ENCODE measurements around the gene MVP. TPM values are rescaled to one million over a fixed set of nuclear protein-coding genes. Genes with fewer than 3 reads are reported as not detected.
"Not testable (repeated sequence)": the region's sequence is repeated elsewhere in the genome, so short reads cannot be mapped to it uniquely, and the experiment has no call there.

MVP gene
- total RNA-seq, result 10 to 100 TPM; 40.3 to 77.5 (median 47.6) TPM

DNA sequence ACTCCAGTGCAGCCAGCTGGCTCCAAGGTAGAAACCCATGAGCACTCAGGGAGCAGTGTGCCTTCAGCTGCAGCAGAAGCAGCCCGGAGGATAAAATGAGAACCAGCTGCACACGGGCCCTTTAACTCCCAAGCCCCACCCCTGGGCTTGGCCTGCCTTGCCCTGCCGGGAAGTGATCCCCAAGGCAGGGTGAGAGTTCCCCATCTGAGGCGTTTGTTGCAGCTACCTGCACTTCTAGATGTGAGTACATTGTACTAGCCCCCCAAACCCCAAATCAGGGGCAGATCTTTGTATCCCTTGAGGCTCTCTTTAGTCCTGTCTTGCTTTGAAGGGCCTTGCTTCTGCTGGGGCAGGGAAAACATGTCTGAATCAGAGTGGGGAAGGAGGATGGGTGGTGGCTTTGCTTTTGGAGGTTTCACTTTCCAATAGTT is at the start of gene MVP:
TSS of gene MVP (plus strand) at position 192 of the 431 bp plus-strand sequence. CDS start 10,088 bp downstream, outside the sequence.
- no peaks in the 10 kb centered on the region for H3K9me3 ChIP-seq
- peak in 1 of 2 donors; percentile 38 for TF ChIP-seq POLR2A (IDR thresholded peaks at IDR 0.05)
- TF ChIP-seq, protein P1, sequence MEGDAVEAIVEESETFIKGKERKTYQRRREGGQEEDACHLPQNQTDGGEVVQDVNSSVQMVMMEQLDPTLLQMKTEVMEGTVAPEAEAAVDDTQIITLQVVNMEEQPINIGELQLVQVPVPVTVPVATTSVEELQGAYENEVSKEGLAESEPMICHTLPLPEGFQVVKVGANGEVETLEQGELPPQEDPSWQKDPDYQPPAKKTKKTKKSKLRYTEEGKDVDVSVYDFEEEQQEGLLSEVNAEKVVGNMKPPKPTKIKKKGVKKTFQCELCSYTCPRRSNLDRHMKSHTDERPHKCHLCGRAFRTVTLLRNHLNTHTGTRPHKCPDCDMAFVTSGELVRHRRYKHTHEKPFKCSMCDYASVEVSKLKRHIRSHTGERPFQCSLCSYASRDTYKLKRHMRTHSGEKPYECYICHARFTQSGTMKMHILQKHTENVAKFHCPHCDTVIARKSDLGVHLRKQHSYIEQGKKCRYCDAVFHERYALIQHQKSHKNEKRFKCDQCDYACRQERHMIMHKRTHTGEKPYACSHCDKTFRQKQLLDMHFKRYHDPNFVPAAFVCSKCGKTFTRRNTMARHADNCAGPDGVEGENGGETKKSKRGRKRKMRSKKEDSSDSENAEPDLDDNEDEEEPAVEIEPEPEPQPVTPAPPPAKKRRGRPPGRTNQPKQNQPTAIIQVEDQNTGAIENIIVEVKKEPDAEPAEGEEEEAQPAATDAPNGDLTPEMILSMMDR (IDR thresholded peaks at IDR 0.05 in 4 of 5, conservative IDR thresholded peaks at IDR 0.05 in 1 of 5), result no peak
- H3K27ac ChIP-seq, result peak within 1 kb of the TSS; percentile 80 to 85 (median 84)
- H3K4me1 ChIP-seq, result peaks cover 68 to 72% of the 10 kb centered on the region in 2 donors
- peaks cover 0 to 14% of the 10 kb centered on the region in 2 donors for H3K36me3 ChIP-seq
- no peak for ATAC-seq
- H3K4me3 ChIP-seq, result peak within 1 kb of the TSS; percentile 61 to 76 (median 72)
- DNase-seq, result peak; percentile 56 to 61
- H3K27me3 ChIP-seq, result no peaks in the 10 kb centered on the region
- in situ Hi-C loops (cut with MboI; ENCODE audit: low sequenced_read_pairs in 4 of 4), result no loop called here
- intact Hi-C loops (cut with DNase I; ENCODE audit: low total_unique reads), result loop anchor here (2.0 kb wide), 1 partner anchor 15 kb away; no protein-coding TSS in a partner anchor

DNA sequence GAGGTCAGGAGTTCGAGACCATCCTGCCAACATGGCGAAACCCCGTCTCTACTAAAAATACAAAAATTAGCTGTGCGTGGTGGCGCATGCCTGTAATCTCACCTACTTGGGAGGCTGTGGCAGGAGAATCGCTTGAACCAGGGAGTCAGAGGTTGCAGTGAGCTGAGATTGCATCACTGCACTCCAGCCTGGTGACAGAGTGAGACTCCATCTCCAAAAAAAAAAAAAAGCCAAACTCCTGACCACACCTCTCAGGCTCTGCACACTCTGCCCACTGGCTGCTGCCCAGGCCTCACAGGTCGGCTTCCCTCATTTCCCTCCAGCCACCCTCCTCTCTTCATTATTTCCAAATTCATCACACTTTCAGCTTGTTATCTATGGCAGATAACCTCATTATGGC is 47.9 kb upstream of the MVP start:
- intact Hi-C loops (cut with DNase I; ENCODE audit: low total_unique reads); in situ Hi-C loops (cut with MboI; ENCODE audit: low sequenced_read_pairs in 4 of 4); ATAC-seq: not testable (repeated sequence)

GRCh38 chr16:29774730-29775129 is 45.5 kb upstream of the MVP start:
- no peaks in the 10 kb centered on the region for H3K36me3 ChIP-seq
- DNase-seq, result no peak

More for the DNA sequence above, 47.9 kb upstream of the MVP start:
- DNase-seq, H3K4me1 ChIP-seq, H3K9me3 ChIP-seq, H3K36me3 ChIP-seq, H3K4me3 ChIP-seq, H3K27ac ChIP-seq, H3K27me3 ChIP-seq: not testable (repeated sequence)

GRCh38 chr16:29775742-29776408 is 44.4 kb upstream of the MVP start:
- H3K4me1 ChIP-seq, result no peaks in the 10 kb centered on the region
- in situ Hi-C loops (cut with MboI; ENCODE audit: low sequenced_read_pairs in 4 of 4), result no loop called here
- no peak overlapping the region for H3K27ac ChIP-seq
- peaks cover 0 to 5% (median 4%) of the 10 kb centered on the region in 3 donors for H3K27me3 ChIP-seq
- TF ChIP-seq, protein P1 (IDR thresholded peaks at IDR 0.05 in 4 of 5, conservative IDR thresholded peaks at IDR 0.05 in 1 of 5), result no peak
- no peak for TF ChIP-seq POLR2A (IDR thresholded peaks at IDR 0.05)
- no peaks in the 10 kb centered on the region for H3K36me3 ChIP-seq
- no peaks in the 10 kb centered on the region for H3K9me3 ChIP-seq
- DNase-seq (no peak), ATAC-seq (no peak)
- intact Hi-C loops (cut with DNase I; ENCODE audit: low total_unique reads), result no loop called here
- no peak overlapping the region for H3K4me3 ChIP-seq

More at GRCh38 chr16:29774730-29775129, 45.5 kb upstream of the MVP start:
- intact Hi-C loops (cut with DNase I; ENCODE audit: low total_unique reads), result no loop called here
- no peaks in the 10 kb centered on the region for H3K4me1 ChIP-seq
- H3K27me3 ChIP-seq, result peaks cover 0 to 4% (median 0%) of the 10 kb centered on the region in 3 donors
- H3K27ac ChIP-seq, result no peak overlapping the region
- no peak overlapping the region for H3K4me3 ChIP-seq
- H3K9me3 ChIP-seq, result no peaks in the 10 kb centered on the region
- TF ChIP-seq, protein P1 (IDR thresholded peaks at IDR 0.05 in 4 of 5, conservative IDR thresholded peaks at IDR 0.05 in 1 of 5), result no peak
- no peak for TF ChIP-seq POLR2A (IDR thresholded peaks at IDR 0.05)
- in situ Hi-C loops (cut with MboI; ENCODE audit: low sequenced_read_pairs in 4 of 4), result no loop called here
- ATAC-seq, result no peak

DNA sequence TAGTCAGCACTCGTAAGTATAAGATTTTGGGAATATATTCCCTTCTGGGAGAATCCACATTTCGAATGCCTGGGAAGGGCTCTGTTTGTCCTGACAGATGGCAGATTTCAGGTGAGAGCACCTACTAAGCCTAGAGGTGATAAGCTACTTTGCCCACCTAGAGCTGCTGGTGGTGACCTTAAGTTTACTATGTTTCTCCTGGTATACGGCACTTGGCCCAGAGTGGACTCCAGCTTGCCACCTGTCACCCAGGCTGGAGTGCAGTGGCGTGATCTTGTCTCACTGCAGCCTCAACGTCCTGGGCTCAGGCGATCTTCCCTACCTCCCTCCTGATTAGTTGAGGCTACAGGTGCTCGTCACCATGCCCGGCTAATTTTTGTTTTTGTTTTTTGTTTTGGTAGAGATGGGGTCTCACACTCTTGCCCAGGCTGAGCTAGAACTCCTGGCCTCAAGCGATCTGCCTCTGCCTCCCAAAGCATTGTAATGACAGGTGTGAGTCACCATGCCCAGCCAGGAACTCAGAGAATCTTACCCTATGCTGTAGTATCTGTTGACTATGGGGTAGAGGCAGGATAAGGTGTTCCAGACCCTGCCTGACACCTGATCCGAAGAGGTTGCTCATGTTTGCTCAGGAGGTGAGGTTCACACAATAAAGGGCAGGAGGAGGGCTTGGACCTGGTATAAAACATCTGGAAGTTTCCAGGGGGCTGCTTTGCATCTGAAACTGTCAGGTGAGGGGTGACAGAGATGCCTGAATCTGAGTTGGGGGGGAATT is 42.5 kb upstream of the MVP start, which contains the start of gene ZG16:
TSS of gene ZG16 (plus strand) at position 681 of the 775 bp plus-strand sequence. CDS start 1,011 bp downstream, outside the sequence.
- Histone ChIP-seq H3K36me3 (no peaks in the 10 kb centered on the region), H3K27ac (no peak within 1 kb of the TSS), H3K4me3 (no peak within 1 kb of the TSS), H3K27me3 (peaks cover 0 to 5% (median 4%) of the 10 kb centered on the region in 3 donors), H3K9me3 (no peaks in the 10 kb centered on the region), H3K4me1 (no peaks in the 10 kb centered on the region)
- no peak for TF ChIP-seq POLR2A (IDR thresholded peaks at IDR 0.05)
- TF ChIP-seq, protein P1 (IDR thresholded peaks at IDR 0.05 in 4 of 5, conservative IDR thresholded peaks at IDR 0.05 in 1 of 5), result no peak
- ATAC-seq, result no peak
- intact Hi-C loops (cut with DNase I; ENCODE audit: low total_unique reads), result no loop called here
- DNase-seq, result no peak
- in situ Hi-C loops (cut with MboI; ENCODE audit: low sequenced_read_pairs in 4 of 4), result no loop called here
